Activated gamma-delta T cell treated with Interleukin-2 at 50 U/mL for 16 hours (primary cell): ENCODE measurements around the gene MNAT1.
"Not testable (repeated sequence)": the region's sequence is repeated elsewhere in the genome, so short reads cannot be mapped to it uniquely, and the experiment has no call there.

ENCODE experiments used
- DNase-seq: peaks from one replicate; pipeline ENCODE4 v3.0.0-alpha.2; 2020

The MNAT1 gene

DNA sequence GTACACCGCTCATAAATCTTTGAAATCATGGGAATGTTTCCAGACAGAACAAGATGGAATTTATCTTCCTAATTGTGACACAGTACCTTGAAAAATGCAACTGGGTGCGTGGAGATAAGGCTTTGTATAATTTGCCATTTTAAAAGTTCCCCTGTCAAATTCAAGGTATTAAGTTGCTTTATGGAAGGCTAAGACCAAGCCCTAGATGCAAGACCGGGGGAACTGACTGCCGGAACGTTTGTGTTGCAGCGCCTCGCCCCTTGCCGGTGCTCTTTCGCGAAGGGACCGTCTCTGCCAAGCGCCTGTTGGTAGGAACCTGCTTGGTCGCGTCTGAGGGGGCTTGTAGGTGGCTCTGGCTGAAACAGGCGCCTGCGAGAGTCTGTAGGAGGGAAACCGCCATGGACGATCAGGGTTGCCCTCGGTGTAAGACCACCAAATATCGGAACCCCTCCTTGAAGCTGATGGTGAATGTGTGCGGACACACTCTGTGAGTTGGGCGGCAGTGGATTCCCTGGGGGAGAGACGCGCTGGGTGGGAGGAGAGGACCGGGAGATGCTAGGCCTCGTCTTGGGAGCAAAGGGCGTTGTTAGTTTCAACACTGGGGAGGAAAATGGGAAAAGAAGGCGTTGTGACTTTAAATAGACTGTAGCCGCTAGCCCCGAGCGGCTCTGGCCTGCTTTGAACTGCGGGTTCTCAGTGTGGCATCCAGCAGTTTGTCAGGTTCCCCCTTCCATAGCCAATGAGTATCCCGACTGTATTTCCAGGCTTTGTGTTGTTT is at the start of gene MNAT1:
TSS of gene MNAT1 (plus strand) at position 297 of the 778 bp plus-strand sequence. CDS start at position 399, 102 bp downstream.
- DNase-seq, result peak; percentile 68

DNA sequence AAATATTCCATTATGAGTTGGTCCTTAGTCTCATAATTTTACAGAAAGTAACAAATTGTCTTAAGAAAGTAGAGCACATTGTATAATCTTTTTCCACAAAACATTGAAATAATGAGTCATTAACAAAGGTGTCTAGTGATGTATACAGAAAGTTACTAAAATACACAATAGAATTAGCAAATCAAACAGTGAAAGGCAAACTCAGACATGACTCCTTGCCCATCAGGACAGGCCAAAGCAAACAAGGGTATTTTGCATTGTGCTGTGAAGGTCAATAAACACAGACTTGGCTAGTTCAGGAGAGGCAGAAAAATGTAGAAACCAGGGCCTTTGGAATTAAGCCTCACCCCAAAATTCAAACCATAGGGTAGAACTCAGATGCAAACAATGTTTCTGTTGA is 47.7 kb upstream of the MNAT1 start:
- no peak for DNase-seq

DNA sequence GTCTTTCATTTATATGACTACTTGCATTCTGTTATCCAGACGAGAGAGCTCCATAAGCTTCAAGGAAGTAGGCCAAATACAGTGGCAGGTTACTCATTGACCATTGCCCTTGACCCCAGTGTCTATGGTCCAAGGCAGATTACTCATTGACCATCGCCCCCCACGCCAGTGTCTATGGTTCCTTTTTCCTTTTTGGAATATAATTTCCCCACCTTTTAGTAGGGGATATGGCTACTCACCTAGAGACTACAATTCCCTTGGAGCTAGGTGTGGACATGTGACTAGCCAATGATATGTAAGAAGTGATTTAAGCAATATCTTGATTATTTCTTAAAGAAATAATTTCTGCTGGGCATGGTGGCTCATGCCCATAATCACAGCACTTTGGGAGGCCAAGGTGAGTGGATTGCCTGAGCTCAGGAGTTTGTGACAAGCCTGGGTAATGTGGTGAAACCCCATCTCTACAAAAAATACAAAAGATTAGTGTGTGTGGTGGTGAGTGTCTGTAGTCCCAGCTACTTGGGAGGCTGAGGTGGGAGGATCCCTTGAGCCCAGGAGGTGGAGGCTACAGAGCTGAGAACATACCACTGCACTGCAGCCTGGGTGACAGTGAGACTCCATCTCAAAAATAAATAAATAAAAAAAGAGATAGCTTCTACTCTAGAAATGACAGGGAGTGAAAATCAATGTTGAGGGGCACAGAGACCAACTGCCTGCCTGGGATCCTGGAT is 43.0 kb upstream of the MNAT1 start:
- no peak for DNase-seq

DNA sequence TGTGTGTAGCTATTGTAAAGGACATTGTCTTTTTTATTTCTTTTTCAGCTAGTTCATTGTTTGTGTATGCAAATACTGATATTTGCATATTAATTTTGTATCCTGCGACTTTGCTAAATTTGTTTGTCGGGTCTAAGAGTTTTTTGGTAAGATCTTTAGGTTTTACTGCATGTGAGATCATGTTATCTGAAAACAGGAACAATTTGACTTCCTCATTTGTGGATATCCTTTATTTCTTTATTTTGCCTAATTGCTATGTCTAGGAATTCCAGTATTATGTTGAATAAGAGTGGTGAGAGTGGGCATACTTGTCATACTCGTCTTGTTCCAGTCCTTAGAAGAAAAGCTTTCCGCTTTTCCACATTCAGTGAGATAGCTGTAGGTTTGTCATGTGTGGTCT is 39.2 kb upstream of the MNAT1 start:
- no peak for DNase-seq

DNA sequence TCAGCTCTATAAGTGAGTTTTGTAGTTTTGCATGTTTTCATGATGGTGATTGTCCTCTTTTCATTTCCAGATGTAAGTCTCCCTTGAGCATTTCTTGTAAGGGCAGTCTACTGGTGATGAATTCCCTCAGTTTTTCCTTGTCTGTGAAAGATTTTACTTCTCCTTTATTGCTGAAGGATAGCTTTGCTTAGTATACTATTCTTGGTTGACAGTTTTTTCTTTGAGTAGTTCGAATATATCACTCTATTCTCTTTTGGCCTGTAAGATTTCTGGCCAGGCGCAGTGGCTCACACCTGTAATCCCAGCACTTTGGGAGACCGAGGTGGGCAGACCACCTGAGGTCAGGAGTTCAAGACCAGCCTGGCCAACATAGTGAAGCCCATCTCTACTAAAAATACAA is 34.0 kb upstream of the MNAT1 start:
- no peak for DNase-seq

DNA sequence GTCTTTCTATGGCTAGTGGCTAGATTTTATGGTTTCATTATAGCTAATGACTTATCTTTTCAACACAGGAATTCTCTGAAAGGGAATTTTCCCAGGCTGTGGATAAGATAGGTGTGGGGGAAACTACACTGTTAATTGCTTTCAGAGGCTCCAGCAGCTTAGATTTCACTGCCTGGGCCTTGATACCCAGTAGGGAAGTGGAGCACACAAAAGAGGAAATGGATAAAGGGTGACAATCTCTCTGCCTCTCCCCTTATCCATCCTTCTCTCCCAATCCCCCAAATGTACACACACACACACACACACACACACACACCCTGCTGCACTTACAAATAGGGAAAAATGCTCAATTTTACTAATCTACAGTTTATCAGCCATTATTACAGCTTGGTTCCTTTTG is 29.5 kb upstream of the MNAT1 start:
- no peak for DNase-seq

DNA sequence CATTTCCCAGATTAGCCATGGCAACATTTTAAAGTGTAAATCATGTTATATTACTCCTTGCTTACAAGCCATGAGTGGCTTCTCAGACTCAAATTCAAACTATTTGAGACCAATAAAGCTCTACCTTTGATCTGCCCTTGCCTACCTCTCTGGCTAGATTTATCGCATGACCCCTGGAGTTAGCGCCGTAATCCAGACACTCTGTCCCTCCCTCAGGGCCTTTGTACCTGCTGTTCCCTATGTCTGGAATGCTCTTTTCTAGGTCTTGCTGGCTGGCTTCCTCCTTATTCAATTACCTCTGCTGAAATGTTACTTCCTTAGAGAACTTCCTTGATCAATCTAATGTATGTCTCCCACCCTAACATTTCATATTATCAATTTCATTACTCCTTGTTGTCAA is 26.7 kb upstream of the MNAT1 start:
- DNase-seq, result no peak

DNA sequence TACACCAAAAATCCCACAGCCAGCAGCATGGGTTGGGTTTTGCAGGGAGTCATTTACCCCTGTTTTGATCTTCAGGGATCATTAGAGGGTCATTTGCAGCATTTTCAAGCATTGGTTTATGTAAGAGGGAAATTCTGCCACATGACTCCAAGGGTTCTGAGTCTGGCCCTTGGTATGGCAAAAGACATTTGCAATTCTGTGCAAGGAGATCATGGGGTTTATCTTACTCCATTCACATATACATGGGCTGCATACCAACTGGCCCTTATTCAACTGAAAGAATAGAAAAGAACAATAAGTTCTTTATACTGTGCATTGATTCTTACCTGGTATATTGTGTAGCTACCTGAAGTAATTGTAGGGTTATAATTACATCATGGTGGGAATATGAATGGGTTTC is 24.1 kb upstream of the MNAT1 start:
- DNase-seq, result no peak

DNA sequence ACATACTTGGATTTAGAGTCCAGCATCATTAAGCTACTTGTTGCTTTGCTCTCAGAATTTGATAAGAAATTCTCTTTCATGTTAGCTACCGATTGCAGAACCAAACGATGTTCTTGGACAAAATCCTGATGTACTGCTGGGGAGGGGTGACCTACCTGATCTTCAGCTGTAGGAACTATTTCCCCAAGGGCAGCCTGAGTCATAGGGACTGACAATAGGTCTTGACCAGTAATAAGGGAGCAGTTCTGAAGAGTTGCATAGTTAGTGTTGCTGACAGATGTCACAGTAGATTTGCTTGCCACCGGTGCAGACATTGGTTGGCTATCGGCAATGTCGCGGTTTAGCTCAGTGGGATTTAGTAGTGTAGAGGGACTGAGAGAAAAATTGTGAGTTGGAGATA is 21.0 kb upstream of the MNAT1 start:
- no peak for DNase-seq

DNA sequence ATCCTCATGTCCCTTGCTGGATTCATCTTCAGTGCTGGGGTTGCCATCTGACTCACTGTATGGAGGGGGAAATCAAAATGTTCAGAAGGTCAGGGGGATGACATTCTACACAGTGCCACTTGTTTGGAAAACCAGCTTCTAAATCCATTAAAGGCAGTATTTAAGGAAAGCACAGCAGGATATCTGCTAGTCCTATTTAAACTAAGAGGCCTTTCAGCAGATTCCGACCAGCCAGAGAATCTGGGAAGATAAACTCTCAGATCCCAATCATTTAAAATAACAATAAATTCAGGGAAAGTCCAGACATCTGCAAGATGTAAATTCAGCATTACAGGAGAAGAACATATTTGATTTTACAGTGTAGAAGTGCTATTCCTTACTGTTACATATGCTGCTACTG is 14.2 kb upstream of the MNAT1 start:
- no peak for DNase-seq

DNA sequence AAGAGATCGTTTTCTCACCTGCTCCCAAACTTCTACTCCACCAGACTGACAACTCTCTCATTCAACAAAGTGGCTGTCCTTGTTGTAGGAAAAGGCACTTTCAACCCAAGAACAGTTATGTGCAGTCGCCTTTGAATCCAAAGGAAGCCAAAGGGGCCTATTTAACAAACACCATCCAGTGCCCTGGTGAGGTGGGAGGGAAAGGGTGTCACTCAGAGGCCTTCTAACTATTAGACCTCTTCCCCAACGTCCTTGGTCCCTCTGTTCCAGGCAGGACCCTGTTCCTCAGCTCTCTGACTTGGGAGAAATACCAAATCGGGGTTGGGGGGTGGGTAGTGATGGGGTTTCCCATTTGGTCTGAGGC is 13.6 kb upstream of the MNAT1 start:
- no peak for DNase-seq

DNA sequence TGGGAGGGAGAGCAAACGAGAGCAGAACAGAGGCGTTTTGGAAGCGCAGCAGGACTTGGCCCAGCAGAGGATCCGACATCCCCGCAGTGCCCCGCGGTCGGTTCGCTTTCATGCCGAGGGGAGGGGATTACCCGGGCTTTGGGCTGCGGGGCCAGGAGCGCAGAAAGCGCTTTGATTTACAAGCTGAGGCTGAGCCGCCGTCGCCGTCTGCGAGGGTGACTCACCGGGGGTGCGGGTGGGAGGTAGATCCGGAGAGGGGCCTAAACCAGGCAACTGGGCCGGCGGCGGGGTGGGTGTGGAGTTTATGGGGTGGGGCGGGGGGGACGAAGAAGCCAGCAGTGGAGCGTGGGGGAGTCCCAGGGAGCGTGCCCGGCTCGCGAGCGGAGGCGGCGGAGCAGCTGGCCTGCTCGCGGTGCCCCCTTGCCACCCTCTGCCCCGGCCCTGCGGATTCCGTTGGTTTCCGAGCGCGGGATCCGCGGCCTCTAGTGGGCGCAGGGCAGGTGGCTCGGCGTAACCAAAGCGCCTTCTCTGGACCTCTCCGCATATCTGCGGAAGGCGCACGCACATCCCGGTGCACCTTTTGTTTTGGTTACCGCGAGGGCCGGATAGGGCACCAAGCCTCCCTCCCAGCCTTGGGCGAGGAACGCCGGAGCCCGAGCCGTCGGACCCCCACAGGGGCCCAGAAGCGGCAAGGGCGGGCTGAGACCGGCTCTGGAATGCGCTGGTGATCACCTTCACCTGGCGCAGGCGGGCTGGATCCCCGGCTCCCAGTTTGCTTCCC is 13.0 kb upstream of the MNAT1 start:
- peak; percentile 48 for DNase-seq

DNA sequence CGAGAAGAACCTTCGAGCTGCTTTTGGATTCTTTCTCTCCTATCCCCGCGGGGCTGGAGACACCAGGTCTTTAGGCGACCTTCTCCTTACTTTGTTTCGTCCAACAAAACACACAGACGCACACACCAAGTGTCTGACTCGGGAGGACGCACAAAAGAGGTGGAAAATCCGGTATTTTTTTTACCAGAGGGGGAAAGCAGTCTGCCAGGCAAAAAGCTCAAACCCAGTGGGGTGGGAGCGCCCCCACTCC is 12.5 kb upstream of the MNAT1 start:
- DNase-seq, result no peak

DNA sequence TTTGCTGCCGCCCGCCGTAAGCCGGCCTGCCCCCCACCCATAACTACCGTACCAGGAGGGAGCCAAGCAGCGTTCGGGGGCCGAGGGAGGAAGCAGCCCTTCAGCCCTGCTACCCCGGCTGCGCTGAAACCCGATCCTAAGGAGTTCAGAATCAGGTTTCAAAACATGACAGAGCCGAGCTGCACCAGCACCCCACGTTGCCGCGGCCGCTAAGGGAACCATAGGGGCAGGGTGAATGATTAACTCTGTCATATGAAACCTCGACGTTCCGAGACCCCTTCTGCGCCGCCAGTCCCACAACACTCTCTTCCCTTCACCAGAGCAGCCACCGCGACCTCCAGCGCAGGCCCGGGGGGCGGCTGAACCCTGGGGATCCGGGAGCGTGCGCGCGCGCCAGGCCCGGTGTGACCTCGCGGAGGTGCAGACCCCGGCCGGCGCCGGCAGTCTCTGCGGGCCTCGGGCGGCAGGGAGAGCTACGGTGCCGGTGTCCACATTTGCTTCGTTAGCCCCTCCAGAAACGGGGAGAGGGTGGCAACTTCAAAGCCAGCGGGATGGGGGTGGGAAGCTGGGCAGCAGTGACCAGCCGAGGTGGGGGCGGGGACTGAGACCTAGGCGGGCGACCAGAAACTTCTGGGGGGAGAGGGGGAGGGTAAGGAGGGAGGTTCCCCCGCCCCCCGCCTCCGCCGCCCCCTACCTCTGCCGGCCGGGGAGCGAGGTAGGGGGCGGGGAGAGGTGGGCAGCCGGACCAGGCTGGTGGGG is 12.0 kb upstream of the MNAT1 start:
- peak; percentile 4 for DNase-seq

DNA sequence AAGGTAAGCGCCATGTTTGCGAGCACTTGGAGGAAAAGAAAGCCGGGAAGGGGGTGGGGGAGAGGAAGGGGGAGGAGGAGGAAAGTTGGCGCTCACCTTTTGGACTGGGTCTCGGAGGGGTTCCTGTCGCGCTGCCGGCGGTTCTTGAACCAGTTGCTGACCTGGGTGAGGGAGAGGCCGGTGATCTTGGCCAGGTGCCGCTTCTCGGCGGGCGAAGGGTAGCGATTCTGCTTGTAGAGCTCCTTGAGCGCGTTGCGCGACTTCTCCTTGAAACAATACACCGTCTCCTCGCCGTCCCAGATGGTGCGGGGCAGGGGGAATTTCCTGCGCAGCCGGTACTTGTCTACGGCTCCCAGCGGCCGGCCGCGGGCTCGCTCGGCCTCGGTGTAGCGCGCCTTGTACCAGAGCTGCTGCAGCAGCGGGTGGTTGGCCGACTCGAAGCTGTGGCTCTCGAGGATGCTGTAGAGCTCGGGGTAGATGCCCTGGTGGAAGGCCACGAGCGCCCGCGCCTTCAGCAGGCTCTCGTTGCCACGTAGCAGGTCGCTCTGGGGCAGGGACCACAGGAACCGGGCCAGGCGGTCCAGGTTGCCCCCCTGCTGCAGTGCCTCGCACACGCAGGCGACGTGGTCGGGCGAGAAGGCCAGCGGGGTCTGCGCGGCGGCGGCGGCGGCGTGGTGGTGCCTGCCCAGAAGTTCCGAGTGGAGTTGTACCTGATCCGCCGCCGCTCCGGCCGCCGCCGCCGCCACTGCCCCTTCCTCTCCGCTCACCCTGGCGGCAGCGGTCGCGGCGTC is 11.2 kb upstream of the MNAT1 start:
- DNase-seq, result peak; percentile 13

DNA sequence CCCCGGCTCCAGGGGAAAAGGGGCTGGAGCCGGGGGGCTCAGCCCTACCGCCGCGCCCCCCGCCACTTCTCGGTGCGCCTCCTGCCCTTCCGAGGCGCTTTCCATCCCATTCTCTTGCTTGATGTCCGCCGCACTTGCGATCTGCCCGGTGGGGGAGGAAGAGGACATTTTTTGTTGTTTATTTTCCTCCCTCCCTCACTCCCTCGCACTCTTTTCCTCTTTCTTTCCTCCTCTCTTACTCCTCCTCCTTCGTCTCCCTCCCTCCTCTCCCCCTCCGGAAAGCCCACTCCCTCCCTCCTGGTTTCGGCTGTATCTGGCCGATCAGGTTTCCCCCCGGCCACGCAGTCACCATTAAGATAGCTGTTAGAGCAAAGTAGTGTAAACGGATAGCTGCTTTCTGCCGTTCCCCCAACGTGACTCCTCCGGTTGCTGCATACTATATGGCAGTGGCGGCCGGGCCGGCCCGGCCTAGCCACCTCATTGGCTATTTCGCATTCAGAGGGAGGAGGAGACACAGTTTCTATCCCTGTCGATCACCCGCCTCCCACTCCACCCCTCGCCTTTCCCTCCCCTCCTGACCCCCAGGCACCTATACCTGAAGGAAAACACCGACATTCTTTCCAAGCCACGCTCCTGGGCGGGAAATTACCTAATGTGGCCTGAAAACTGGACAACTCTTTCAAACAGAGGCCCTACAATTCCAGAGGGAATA is 10.5 kb upstream of the MNAT1 start, which contains the start of gene SIX4:
TSS of gene SIX4 (minus strand) at position 445 of the 712 bp plus-strand sequence. CDS start at position 168, 277 bp downstream.
- DNase-seq, result peak; percentile 4

DNA sequence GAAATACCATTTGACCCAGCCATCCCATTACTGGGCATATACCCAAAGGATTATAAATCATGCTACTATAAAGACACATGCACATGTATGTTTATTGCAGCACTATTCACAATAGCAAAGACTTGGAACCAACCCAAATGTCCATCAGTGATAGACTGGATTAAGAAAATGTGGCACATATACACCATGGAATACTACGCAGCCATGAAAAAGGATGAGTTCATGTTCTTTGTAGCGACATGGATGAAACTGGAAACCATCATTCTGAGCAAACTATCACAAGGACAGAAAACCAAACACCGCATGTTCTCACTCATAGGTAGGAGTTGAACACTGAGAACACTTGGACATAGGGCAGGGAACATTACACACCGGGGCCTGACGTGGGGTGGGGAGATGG is 3.3 kb upstream of the MNAT1 start:
- not testable (repeated sequence) for DNase-seq

DNA sequence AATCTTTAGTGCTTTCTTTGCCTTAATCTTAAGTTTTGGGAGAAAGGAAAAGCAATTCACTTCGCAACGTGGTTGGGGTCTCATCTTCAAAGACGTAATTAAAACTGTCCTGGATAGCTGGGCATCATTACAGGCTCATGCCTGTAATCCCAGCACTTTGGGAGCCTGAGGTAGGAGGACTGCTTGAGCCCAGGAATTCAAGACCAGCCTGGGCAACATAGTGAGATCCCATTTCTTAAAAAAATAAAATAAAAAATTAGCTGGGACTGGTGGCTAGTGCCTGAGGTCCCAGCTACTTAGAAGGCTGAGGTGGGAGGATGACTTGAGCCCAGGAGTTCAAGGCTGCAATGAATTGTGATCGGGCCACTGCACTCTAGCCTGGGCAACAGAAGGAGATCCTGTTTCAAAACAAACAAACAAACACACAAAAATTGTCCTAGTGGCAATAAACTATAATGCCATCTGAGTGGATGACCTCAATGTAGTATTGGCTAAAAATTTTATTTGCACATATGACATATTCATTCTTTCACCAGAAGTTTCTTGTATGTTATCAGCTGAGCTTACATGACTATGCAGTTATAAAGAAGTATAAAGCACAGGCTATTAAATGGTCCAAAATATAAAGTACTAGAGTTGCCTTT is 1.6 kb upstream of the MNAT1 start:
- DNase-seq, result no peak

DNA sequence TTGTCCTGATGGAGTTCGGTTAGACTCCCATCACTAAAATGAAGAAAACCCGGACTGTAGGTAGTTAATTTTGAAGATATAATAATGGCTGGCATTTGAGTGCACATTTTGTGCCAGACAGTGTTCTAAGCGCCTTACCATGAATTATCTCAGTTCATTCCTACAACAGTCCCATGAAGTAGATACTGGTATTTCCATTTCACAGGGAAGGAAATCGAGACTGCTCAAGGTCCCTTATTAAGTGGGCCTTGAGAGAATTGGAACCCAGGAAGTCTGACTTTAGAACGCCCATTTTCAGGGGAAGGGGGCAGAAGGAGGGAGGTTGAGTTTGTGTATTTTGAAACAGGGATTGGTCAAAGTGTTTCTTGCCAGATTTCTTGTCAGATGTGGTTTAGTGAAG is 855 bp downstream of the MNAT1 start:
- DNase-seq, result no peak

DNA sequence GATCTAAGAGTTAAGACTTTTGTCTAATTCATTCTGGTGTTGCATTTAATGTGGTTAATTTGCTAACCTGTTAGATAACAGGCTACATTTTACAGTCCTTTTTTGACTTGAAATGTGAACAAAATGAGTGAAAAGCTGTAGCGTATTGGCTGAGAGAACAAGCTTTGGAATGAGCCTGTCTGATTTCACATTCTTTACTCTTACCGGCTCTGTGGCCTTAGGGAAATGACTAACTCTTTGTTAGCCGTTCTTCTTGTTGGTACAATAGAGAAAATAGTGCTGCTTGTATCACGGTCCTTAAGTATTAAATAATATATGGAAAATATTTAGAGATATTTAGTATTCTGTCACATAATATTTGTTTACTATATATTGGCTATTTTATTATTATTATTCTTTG is 1.9 kb downstream of the MNAT1 start:
- no peak for DNase-seq

DNA sequence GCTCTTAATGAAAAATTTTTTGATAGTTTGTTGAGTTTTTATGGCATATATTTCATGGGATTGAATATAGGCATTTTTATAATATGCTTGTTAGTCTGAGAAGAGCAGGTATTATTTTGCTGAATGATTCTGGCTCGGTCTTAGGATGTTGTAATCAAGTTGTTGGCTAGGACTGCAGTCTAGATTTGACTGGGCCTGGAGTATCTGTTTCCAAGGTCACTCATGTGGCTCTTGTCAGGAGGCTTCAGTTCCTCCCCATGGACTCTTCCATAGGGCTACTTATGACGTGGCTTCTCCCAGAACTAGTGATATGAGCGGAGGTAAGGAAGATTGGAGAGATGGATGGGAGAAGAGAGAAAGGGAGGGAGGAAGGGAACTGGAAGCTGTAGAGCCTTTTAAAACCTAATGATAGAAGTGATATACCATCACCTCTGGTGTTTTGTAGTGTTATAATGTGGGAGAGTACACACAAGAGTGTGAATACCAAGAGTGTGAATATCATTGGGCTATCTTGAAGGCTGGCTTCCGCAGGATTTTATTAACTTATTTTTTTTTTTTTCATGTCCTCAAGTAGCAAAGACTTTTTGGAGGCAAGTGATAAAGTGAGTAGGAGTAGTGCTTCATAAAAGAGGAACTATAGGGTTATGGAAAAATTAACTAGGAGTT is 4.4 kb downstream of the MNAT1 start:
- DNase-seq, result no peak
